CD8-positive, alpha-beta memory T cell (primary cell): ENCODE measurements around the gene ZBTB1. TPM values are rescaled to one million over a fixed set of nuclear protein-coding genes. Genes with fewer than 3 reads are reported as not detected.

Source experiments
- CTCF ChIA-PET: fragments of 350-600 bp; sonication (Branson Sonifier 250); formaldehyde crosslinking; loops from one replicate; lab custom pipeline; 2021; ENCODE audit warnings: antibody characterized with exemption; lab: Charles Lee
- POLR2A ChIA-PET: fragments of 350-600 bp; sonication (Branson Sonifier 250); formaldehyde crosslinking; loops from one replicate; lab custom pipeline; 2021; ENCODE audit warnings: antibody characterized with exemption; lab: Charles Lee
- DNase-seq, 5 donors: peaks; one replicate each; pipeline versions ENCODE4 v3.0.0 to v3.0.0-alpha.2; 2020 to 2022; ENCODE audit warnings: mixed read lengths in 1 of 5
- H3K27ac ChIP-seq: one replicate; pipeline ENCODE4 v1.7.0; 2013; ENCODE audit warnings: low read depth, mild to moderate bottlenecking, low read length, moderate library complexity
- H3K27me3 ChIP-seq: 2 replicates; pipeline ENCODE4 v1.7.0; 2013; ENCODE audit warnings: low read length, mild to moderate bottlenecking; ENCODE audit not compliant: insufficient read depth, poor library complexity, severe bottlenecking
- H3K36me3 ChIP-seq: 2 replicates; pipeline ENCODE4 v1.7.0; 2013; ENCODE audit warnings: mild to moderate bottlenecking, low read length, moderate library complexity; ENCODE audit not compliant: insufficient read depth
- H3K4me1 ChIP-seq: 2 replicates; pipeline ENCODE4 v1.7.0; 2013; ENCODE audit warnings: mild to moderate bottlenecking, low read length, moderate library complexity; ENCODE audit not compliant: insufficient read depth
- H3K4me3 ChIP-seq: 2 replicates; pipeline ENCODE4 v1.7.0; 2013; ENCODE audit warnings: mild to moderate bottlenecking, low read length
- H3K9me3 ChIP-seq: 2 replicates; pipeline ENCODE4 v1.7.0; 2013; ENCODE audit warnings: mild to moderate bottlenecking, low read length
- H3K27ac Mint-ChIP-seq, 8 donors: one replicate each; pipeline ENCODE4 v1.8.0; 2020 to 2021; ENCODE audit warnings: mixed read lengths in 8 of 8, mild to moderate bottlenecking in 6 of 8, inconsistent platforms in 3 of 8, moderate library complexity in 3 of 8
- H3K27me3 Mint-ChIP-seq, 2 donors: one replicate each; pipeline ENCODE4 v1.8.0; 2020 to 2021; ENCODE audit warnings: mixed read lengths in 2 of 2, mild to moderate bottlenecking in 1 of 2, moderate library complexity in 1 of 2
- H3K36me3 Mint-ChIP-seq, 3 donors: one replicate each; pipeline ENCODE4 v1.8.0; 2020 to 2021; ENCODE audit warnings: mixed read lengths in 3 of 3, inconsistent platforms in 1 of 3, mild to moderate bottlenecking in 1 of 3
- H3K4me1 Mint-ChIP-seq, 3 donors: one replicate each; pipeline ENCODE4 v1.8.0; 2020 to 2021; ENCODE audit warnings: mixed read lengths in 3 of 3, inconsistent platforms in 1 of 3, mild to moderate bottlenecking in 1 of 3
- H3K4me3 Mint-ChIP-seq, 7 donors: one replicate each; pipeline ENCODE4 v1.8.0; 2020 to 2021; ENCODE audit warnings: mixed read lengths in 7 of 7, mild to moderate bottlenecking in 6 of 7, moderate library complexity in 4 of 7, inconsistent platforms in 2 of 7
- H3K9me3 Mint-ChIP-seq, 5 donors: one replicate each; pipeline ENCODE4 v1.8.0; 2020 to 2022; ENCODE audit warnings: mixed read lengths in 5 of 5, mild to moderate bottlenecking in 3 of 5, moderate library complexity in 2 of 5, inconsistent platforms in 1 of 5
- polyA plus RNA-seq: library from polyadenylated mRNA; unstranded; fragments of 300-500 nt; fragmentation: Illumina TruSeq; gene quantifications from one replicate; pipeline ENCODE4 v1.2.3, GENCODE V29; 2021
- total RNA-seq, 2 experiments: library from RNA; stranded (reverse); gene quantifications; one replicate each; pipeline ENCODE4 v1.2.3, GENCODE V29; 2021

The ZBTB1 gene
- total and polyA plus RNA-seq, 3 experiments from 2014 or later, result 48.2 to 51.7 (median 48.4) TPM

DNA sequence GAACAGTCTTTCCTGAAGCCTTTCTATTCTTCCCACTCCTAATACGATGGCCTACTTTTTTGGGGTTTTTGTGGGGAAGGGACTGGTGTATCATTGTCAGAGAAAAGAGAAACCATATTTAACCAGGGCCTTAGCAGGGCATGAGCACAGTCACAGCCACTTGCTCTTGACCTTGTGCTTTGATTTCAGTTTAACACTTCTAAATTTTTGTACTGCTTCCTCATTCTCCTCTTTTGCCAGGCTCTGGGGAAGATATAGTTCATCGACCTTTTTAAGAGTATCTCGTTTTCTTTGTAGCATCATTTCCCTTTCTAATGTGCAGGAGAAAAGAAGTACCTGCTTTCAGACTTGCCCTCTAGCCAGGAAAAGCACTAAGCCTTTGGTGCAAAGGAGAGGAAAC lies 2.2 kb downstream of the ZBTB1 start:
- H3K27me3 ChIP-seq, result no peaks in the 10 kb centered on the region
- H3K4me1 ChIP-seq, result peaks cover 56% of the 10 kb centered on the region
- peak overlapping the region; percentile 77 for H3K4me3 ChIP-seq
- H3K9me3 ChIP-seq, result no peaks in the 10 kb centered on the region
- no peak overlapping the region for H3K27ac ChIP-seq
- Mint-ChIP-seq H3K4me1 (peaks cover 66 to 79% (median 74%) of the 10 kb centered on the region in 3 donors), H3K9me3 (peaks cover 0 to 2% (median 0%) of the 10 kb centered on the region in 5 donors), H3K27ac (peak overlapping the region; percentile 93 to 98 (median 97)), H3K36me3 (peaks cover 0 to 39% (median 6%) of the 10 kb centered on the region in 3 donors), H3K4me3 (peak overlapping the region; percentile 93 to 99 (median 94)), H3K27me3 (peaks cover 0 to 4% of the 10 kb centered on the region in 2 donors)
- ChIA-PET POLR2A (no interaction called here), CTCF (interaction anchor here (1.8 kb wide), 1 partner anchor 9 kb away, joined by 3 read pairs; no protein-coding TSS in a partner anchor)
- DNase-seq, result no peak
- no peaks in the 10 kb centered on the region for H3K36me3 ChIP-seq

DNA sequence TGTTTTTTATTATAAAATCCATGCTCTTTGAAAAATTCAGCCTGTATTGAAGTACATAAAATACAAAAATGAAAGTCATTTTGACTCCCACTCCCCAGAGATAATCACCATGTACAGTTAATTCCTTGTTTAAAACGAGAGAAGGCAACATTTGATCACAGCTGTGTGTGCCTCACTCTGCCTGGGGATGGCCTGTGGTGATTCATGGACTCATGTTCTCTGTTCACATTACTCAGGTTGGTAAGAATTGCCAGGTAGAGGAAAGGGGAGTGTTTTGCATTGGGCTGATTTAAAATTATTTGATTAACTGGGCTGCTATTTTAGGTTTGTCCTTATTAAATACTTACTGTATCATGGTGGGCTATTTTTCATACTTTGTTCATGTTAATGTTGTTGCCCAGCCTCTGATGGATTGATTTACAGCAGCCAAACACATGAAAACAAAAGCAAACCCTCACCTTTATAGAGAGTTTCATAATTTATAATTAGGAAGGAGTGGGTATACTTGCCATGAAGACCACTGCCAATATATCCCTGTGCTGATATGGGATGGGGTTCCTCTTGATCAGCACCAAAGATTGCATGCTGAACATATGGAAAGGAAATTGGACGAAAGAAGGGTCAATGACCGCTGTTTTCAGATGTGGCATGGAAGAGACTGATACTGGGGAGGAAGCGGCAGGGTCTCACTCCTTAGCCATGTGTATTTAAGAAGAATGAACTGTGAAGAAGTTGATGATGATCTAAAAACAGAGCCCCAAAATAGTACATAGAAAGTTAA lies 3.0 kb downstream of the ZBTB1 start:
- Mint-ChIP-seq H3K36me3 (peaks cover 0 to 36% (median 4%) of the 10 kb centered on the region in 3 donors), H3K27me3 (peaks cover 0 to 4% of the 10 kb centered on the region in 2 donors), H3K4me3 (peak overlapping the region; percentile 93 to 99 (median 94)), H3K9me3 (peaks cover 0 to 2% (median 0%) of the 10 kb centered on the region in 5 donors), H3K27ac (peak overlapping the region; percentile 48 to 98 (median 97)), H3K4me1 (peaks cover 67 to 79% (median 72%) of the 10 kb centered on the region in 3 donors)
- Histone ChIP-seq H3K27ac (no peak overlapping the region), H3K4me3 (peak overlapping the region; percentile 77), H3K27me3 (no peaks in the 10 kb centered on the region), H3K9me3 (no peaks in the 10 kb centered on the region), H3K36me3 (no peaks in the 10 kb centered on the region), H3K4me1 (peaks cover 59% of the 10 kb centered on the region)
- DNase-seq, result no peak
- POLR2A ChIA-PET, result no interaction called here
- CTCF ChIA-PET, result interaction anchor here (0.7 to 2.8 kb wide), 4 partner anchors 16 to 164 kb away, joined by 3 to 7 read pairs (median 4); partner anchors contain the start of gene HSPA2

- H3K4me3 ChIP-seq, result no peak overlapping the region
- peaks cover 0 to 31% (median 0%) of the 10 kb centered on the region in 3 donors for H3K36me3 Mint-ChIP-seq
- CTCF ChIA-PET, result interaction anchor here (0.6 to 3.2 kb wide), 11 partner anchors 11 to 164 kb away, joined by 3 to 27 read pairs (median 4); partner anchors contain the start of gene HSPA2
- no peak for DNase-seq
- H3K9me3 ChIP-seq, result no peaks in the 10 kb centered on the region
- H3K4me1 Mint-ChIP-seq, result peaks cover 74 to 83% (median 74%) of the 10 kb centered on the region in 3 donors
- peaks cover 66% of the 10 kb centered on the region for H3K4me1 ChIP-seq
- H3K9me3 Mint-ChIP-seq, result peaks cover 0 to 2% (median 0%) of the 10 kb centered on the region in 5 donors
- no peaks in the 10 kb centered on the region for H3K36me3 ChIP-seq
- no peak overlapping the region for H3K27ac ChIP-seq
- no peaks in the 10 kb centered on the region for H3K27me3 ChIP-seq
- peaks cover 0 to 4% of the 10 kb centered on the region in 2 donors for H3K27me3 Mint-ChIP-seq
- peak overlapping the region; percentile 28 to 99 (median 94) for H3K4me3 Mint-ChIP-seq
- POLR2A ChIA-PET, result interaction anchor here (0.6 kb wide), 1 partner anchor 12 kb away, joined by 3 read pairs; no protein-coding TSS in a partner anchor
- H3K27ac Mint-ChIP-seq, result peak overlapping the region; percentile 47 to 98 (median 92)
These were observed 3.7 kb downstream of the ZBTB1 start for GRCh38 chr14:64508215-64508776.

GRCh38 chr14:64509036-64509435 lies 4.5 kb downstream of the ZBTB1 start:
- H3K4me3 ChIP-seq, result no peak overlapping the region
- peaks cover 69% of the 10 kb centered on the region for H3K4me1 ChIP-seq
- Mint-ChIP-seq H3K27me3 (peaks cover 0 to 1% of the 10 kb centered on the region in 2 donors), H3K4me1 (peaks cover 80 to 90% (median 82%) of the 10 kb centered on the region in 3 donors), H3K27ac (peak overlapping the region; percentile 14 to 97 (median 82)), H3K36me3 (peaks cover 0 to 30% (median 2%) of the 10 kb centered on the region in 3 donors), H3K4me3 (peak overlapping the region; percentile 17 to 94 (median 52)), H3K9me3 (no peaks in the 10 kb centered on the region)
- ChIA-PET POLR2A (interaction anchor here (0.7 kb wide), 1 partner anchor 14 kb away, joined by 3 read pairs; no protein-coding TSS in a partner anchor), CTCF (interaction anchor here (0.7 to 3.2 kb wide), 9 partner anchors 12 to 129 kb away, joined by 3 to 27 read pairs (median 4); partner anchors contain the start of gene HSPA2)
- no peaks in the 10 kb centered on the region for H3K36me3 ChIP-seq
- H3K27me3 ChIP-seq, result no peaks in the 10 kb centered on the region
- no peaks in the 10 kb centered on the region for H3K9me3 ChIP-seq
- no peak overlapping the region for H3K27ac ChIP-seq
- no peak for DNase-seq

DNA sequence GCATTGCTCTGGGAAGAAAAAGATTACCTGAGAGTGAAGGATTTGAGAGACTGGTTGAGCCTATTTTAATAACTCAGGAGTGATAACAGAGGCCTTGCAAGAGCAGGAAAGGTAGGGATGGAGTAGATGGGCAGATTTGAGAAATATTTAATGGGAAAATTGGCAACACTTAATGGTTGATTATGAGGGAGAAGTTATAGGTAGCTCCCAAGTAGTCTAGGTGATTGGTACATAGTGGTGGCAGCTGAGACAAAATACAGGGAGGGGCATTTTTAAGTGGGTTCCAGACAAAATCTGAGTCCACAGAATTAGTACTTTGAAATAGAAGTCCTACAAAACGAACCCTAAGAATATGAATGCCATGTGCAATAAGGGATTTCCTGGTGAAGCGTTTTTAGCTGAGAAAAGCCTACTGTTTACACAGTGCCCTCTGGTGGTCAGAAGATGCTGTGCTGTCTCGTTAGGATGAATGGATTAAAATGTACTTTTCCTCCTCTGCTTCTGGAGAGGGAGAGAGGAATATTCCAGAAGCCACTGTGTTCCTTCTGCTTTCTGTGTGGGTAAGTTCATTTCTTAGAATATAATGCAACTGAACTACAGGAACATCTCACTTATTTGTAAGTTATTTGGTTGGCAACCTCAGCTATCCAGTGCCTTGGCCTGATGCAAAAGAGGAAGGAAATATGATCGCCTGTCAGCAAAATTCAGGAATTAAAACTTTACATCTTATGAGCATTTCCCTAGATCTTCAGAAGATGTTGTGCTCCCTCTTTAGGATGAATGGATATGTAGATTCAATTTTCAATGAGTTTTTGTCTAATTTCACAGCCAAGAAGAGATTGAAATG lies 6.5 kb downstream of the ZBTB1 start:
- Mint-ChIP-seq H3K27ac (peak overlapping the region; percentile 69 to 97 (median 86)), H3K36me3 (peaks cover 0 to 20% (median 2%) of the 10 kb centered on the region in 3 donors), H3K9me3 (no peaks in the 10 kb centered on the region), H3K4me3 (peak overlapping the region; percentile 25 to 58 (median 44)), H3K4me1 (peaks cover 86 to 98% (median 97%) of the 10 kb centered on the region in 3 donors), H3K27me3 (no peaks in the 10 kb centered on the region)
- peak overlapping the region; percentile 40 for H3K27ac ChIP-seq
- peaks cover 80% of the 10 kb centered on the region for H3K4me1 ChIP-seq
- no peaks in the 10 kb centered on the region for H3K27me3 ChIP-seq
- ChIA-PET POLR2A (interaction anchor here (1.0 to 1.8 kb wide), 2 partner anchors 9 to 15 kb away, joined by 6 to 13 read pairs; no protein-coding TSS in a partner anchor), CTCF (interaction anchor here (0.7 to 3.2 kb wide), 28 partner anchors 9 to 208 kb away, joined by 3 to 28 read pairs (median 4); no protein-coding TSS in a partner anchor)
- no peaks in the 10 kb centered on the region for H3K36me3 ChIP-seq
- peak overlapping the region; percentile 33 for H3K4me3 ChIP-seq
- DNase-seq, result peak; percentile 55 to 77 (median 63)
- no peaks in the 10 kb centered on the region for H3K9me3 ChIP-seq

DNA sequence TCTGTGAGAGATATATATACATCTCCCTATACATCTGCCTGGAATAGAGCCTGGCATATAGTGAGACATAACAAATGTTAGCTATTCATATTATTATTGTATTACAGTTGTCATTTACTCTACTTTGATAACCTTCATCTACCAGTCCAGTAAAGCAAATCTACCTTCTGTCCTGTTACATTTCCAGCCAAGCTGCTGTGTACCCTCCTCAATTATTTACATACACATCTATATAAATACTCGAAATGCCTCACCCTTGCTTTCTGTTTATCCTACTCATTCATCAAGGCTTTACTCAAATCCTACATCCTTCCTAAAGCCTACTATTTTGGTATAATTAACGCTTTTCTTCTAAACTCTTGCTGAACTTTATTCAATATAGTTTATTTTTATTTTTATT lies 8.7 kb downstream of the ZBTB1 start:
- no peak for DNase-seq
- H3K9me3 Mint-ChIP-seq, result no peaks in the 10 kb centered on the region
- POLR2A ChIA-PET, result no interaction called here
- no peaks in the 10 kb centered on the region for H3K9me3 ChIP-seq
- no peak overlapping the region for H3K4me3 Mint-ChIP-seq
- CTCF ChIA-PET, result no interaction called here
- no peaks in the 10 kb centered on the region for H3K27me3 ChIP-seq
- H3K27ac ChIP-seq, result no peak overlapping the region
- peaks cover 74% of the 10 kb centered on the region for H3K4me1 ChIP-seq
- H3K4me3 ChIP-seq, result no peak overlapping the region
- no peak overlapping the region for H3K27ac Mint-ChIP-seq
- H3K4me1 Mint-ChIP-seq, result peaks cover 84 to 97% (median 95%) of the 10 kb centered on the region in 3 donors
- H3K36me3 ChIP-seq, result no peaks in the 10 kb centered on the region
- H3K36me3 Mint-ChIP-seq, result peaks cover 0 to 28% (median 2%) of the 10 kb centered on the region in 3 donors
- H3K27me3 Mint-ChIP-seq, result no peaks in the 10 kb centered on the region

GRCh38 chr14:64515053-64515452 lies 10.5 kb downstream of the ZBTB1 start:
- Histone ChIP-seq H3K4me3 (no peak overlapping the region), H3K4me1 (peaks cover 59% of the 10 kb centered on the region), H3K27ac (no peak overlapping the region), H3K9me3 (no peaks in the 10 kb centered on the region), H3K27me3 (no peaks in the 10 kb centered on the region), H3K36me3 (no peaks in the 10 kb centered on the region)
- peaks cover 73 to 91% (median 86%) of the 10 kb centered on the region in 3 donors for H3K4me1 Mint-ChIP-seq
- H3K27ac Mint-ChIP-seq, result no peak overlapping the region
- H3K27me3 Mint-ChIP-seq, result no peaks in the 10 kb centered on the region
- H3K4me3 Mint-ChIP-seq, result peak overlapping the region in 1 of 7 donors; percentile 11
- CTCF ChIA-PET, result interaction anchor here (1.6 to 3.3 kb wide), 2 partner anchors 85 to 122 kb away, joined by 5 to 16 read pairs; no protein-coding TSS in a partner anchor
- DNase-seq, result no peak
- H3K9me3 Mint-ChIP-seq, result no peaks in the 10 kb centered on the region
- POLR2A ChIA-PET, result interaction anchor here (0.8 kb wide), 1 partner anchor 10 kb away, joined by 4 read pairs; the partner anchor contains the start of gene ZBTB1
- H3K36me3 Mint-ChIP-seq, result peaks cover 0 to 30% (median 2%) of the 10 kb centered on the region in 3 donors
